ENCODE data around the gene PARD6B.
"Not testable (repeated sequence)": the region's sequence is repeated elsewhere in the genome, so short reads cannot be mapped to it uniquely, and the experiment has no call there.

The PARD6B gene

GRCh38 chr20:50799890-50800550 lies 68.6 kb downstream of the PARD6B start:
- no peak for DNase-seq (ENCODE audit: low read depth in 2 of 2)

DNA sequence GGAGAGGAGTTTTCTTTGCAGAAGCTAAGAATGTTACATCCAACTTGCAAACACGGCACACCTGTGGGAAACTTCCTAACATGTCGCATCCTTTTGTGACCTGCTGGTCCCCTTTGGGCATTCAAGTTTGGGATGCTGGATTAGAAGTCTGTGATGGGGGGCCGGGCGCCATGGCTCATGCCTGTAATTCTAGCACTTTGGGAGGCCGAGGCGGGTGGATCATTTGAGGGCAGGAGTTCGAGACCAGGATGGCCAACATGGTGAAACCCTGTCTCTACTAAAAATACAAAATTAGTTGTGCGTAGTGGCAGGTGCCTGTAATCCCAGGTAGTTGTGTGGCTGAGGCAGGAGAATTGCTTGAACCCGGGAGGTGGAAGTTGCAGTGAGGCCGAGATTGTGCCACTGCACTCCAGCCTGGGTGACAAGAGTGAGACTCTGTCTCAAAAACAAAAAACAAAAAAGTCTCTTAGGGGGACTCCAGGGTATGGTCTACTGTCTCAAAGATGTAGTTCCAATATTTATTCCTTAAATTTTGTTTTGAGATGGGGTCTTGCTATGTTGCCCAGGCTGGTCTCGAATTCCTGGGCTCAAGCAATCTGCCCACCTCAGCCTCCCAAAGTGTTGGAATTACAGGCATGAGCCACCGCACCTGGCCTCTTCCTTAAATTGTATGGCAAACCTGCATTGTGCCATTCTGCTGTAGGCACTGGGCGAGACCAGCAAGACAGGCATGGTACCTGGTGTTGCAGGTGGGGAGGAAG lies 69.8 kb downstream of the PARD6B start:
- DNase-seq (ENCODE audit: low read depth in 2 of 2) = not testable (repeated sequence)

DNA sequence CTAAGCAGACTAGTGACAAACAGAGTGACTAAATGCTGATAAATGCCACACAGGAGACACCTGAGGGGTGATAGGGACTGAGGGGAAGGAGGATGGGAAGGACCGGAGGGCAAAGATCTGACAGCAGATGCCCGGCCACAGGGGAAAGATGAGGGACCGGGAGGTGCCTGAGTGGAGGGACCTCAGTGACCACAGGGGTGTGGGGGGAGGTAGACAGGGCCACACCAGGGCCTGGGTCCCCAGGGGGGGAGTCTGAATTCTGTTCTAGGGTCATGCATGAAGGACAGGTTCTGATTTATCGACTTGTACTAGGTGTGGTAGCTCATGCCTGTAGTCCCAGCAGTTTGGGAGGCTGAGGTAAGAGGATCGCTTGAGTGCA lies 70.4 kb downstream of the PARD6B start:
- no peak for DNase-seq (ENCODE audit: low read depth in 2 of 2)

GRCh38 chr20:50802289-50802688 lies 70.9 kb downstream of the PARD6B start:
- DNase-seq (ENCODE audit: low read depth in 2 of 2) = no peak

DNA sequence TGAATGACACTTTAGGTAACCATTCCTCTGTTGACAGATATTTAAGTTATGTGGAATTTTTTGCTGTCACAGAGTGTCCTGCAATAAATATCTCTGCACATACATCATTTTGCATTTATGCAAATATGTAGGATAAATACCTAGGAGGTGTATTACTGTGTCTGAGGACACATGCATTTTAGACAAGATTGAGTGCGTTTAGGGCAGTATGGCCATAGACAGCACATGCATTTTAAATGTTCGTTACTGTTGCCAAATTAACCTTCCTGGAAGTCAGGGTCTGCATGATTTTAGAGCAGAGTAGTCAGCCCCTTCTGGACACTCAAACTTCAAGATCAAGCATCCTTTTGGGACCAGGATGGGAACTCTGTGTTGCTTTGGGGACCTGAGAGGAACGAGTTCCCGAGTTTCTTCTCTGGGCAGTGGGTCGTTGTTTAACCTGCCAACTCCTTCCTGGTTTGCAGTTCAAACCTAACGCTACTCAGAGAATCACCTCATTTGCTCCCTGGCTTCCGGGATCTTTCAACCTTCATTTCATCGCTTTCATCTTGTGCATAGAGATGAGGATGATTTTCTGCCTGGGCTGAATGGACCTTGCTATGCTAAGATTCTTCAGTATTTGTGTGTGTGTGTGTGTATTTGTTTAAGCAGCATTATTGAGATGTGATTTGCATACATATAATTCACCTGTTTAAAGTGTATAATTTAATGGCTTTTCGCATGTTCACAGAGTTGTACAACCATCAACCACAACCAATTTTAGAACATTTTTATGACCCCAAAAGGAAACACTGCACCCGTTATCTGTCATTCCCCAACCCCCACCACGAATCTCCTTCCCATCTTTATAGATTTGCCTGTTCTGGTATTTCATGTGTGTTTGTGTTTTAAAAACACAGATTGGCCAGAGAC lies 73.3 kb downstream of the PARD6B start:
- DNase-seq (ENCODE audit: low read depth in 2 of 2) = no peak

DNA sequence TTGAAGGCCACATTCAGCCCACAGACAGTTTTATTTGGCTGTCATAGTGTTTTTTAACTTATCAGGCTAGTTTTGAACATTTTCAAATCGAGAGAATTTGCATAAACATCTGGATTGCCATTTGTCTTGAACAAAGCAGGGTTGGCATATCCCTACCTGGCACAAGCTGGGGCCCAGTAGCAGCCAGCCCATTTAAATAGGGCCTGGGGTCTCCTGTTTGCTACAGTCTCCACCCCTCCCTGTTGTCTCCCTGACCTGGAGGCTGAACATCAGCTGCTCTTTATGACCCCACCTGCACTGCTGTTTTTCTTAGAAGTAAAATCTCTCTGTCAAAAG lies 73.9 kb downstream of the PARD6B start:
- no peak for DNase-seq (ENCODE audit: low read depth in 2 of 2)

- no peak for DNase-seq (ENCODE audit: low read depth in 2 of 2)
These were observed 74.9 kb downstream of the PARD6B start for GRCh38 chr20:50806126-50806768.
